GM12878 (cell line): ENCODE measurements around the gene PTPRJ. TPM values are rescaled to one million over a fixed set of nuclear protein-coding genes. Genes with fewer than 3 reads are reported as not detected.

Experiments used
- ATAC-seq: fragments of 200-7000 bp; cut with Tn5 transposase; 3 replicates; pipeline ENCODE4 v1.9.1; 2020; ENCODE audit warnings: mild to moderate bottlenecking, moderate library complexity
- BruUV-seq: library from RNA; stranded (reverse); fragments of 400-500 nt; replicated peaks from 2 replicates; lab custom pipeline; 2021; lab: Mats Ljungman, UMichigan
- CTCF ChIA-PET: fragments of 300-600 bp; sonication (Branson Sonifier 250); formaldehyde crosslinking; extraction: SDS; loops from one replicate; lab custom pipeline; 2021; ENCODE audit warnings: inconsistent platforms; lab: Yijun Ruan, JAX
- POLR2A ChIA-PET: fragments of 350-600 bp; formaldehyde crosslinking; extraction: SDS; loops from one replicate; lab custom pipeline; 2021; ENCODE audit warnings: inconsistent platforms; lab: Charles Lee
- RAD21 ChIA-PET: fragments of 300-600 bp; sonication (Branson Sonifier 250); formaldehyde crosslinking; loops from one replicate; lab custom pipeline; 2023; ENCODE audit warnings: antibody characterized with exemption; ENCODE audit not compliant: unreplicated experiment; lab: Charles Lee
- SMC1A ChIA-PET: fragments of 300-600 bp; sonication (Branson Sonifier 250); formaldehyde crosslinking; loops from one replicate; lab custom pipeline; 2023; ENCODE audit not compliant: unreplicated experiment, uncharacterized antibody; lab: Charles Lee
- DNase-seq: peaks from one replicate; pipeline ENCODE4 v3.0.0-alpha.2; 2011; ENCODE audit warnings: low read depth, low spot score
- FAIRE-seq: peaks from 3 replicates; lab custom pipeline; 2011; peaks lifted over from hg19 to GRCh38; lab: Jason Lieb, UNC
- H2AFZ ChIP-seq: 2 replicates; pipeline ENCODE4 v1.6.0; 2011; ENCODE audit warnings: low read depth, low read length, control low read depth; ENCODE audit not compliant: control insufficient read depth
- H3K27ac ChIP-seq: 2 replicates; pipeline ENCODE4 v1.5.1; 2011; ENCODE audit warnings: control low read depth; ENCODE audit not compliant: control insufficient read depth, insufficient read depth
- H3K27me3 ChIP-seq, 2 experiments: replicated peaks in 1 of 2; 2 replicates each; pipeline versions ENCODE4 v1.6.0 to v1.6.1; 2011; ENCODE audit warnings: low read length in 1 of 2; ENCODE audit not compliant: control insufficient read depth in 2 of 2, insufficient read depth in 2 of 2
- H3K36me3 ChIP-seq, 2 experiments: 2 replicates each; pipeline ENCODE4 v1.5.1; 2011; ENCODE audit warnings: low read length in 1 of 2; ENCODE audit not compliant: control insufficient read depth in 2 of 2, insufficient read depth in 2 of 2
- H3K4me1 ChIP-seq: 2 replicates; pipeline ENCODE4 v1.6.1; 2011; ENCODE audit warnings: mild to moderate bottlenecking, low read length, moderate library complexity, mixed read lengths; ENCODE audit not compliant: control insufficient read depth, insufficient read depth
- H3K4me2 ChIP-seq: 2 replicates; pipeline ENCODE4 v1.6.0; 2011; ENCODE audit warnings: control low read depth; ENCODE audit not compliant: control insufficient read depth, insufficient read depth
- H3K4me3 ChIP-seq: fragments of 200-600 bp; sonication (generic); 2 replicates; pipeline ENCODE4 v1.5.1; 2016
- H3K79me2 ChIP-seq: 2 replicates; pipeline ENCODE4 v1.6.0; 2011; ENCODE audit warnings: low read length; ENCODE audit not compliant: control insufficient read depth, insufficient read depth
- H3K9ac ChIP-seq: 2 replicates; pipeline ENCODE4 v1.8.0; 2011; ENCODE audit warnings: low read length, control low read depth, mixed read lengths; ENCODE audit not compliant: control insufficient read depth, insufficient read depth
- H3K9me3 ChIP-seq: replicated peaks from 3 replicates; pipeline ENCODE4 v1.5.1; 2011; ENCODE audit warnings: mild to moderate bottlenecking, low read length; ENCODE audit not compliant: control insufficient read depth, insufficient read depth
- H4K20me1 ChIP-seq: 2 replicates; pipeline ENCODE4 v1.6.0; 2011; ENCODE audit not compliant: control insufficient read depth, insufficient read depth
- FOXM1 ChIP-seq: IDR thresholded peaks from 2 replicates; pipeline ENCODE4 v1.6.1; 2012; ENCODE audit warnings: low read depth, mild to moderate bottlenecking, inconsistent platforms, low read length, moderate library complexity
- HCFC1 ChIP-seq: fragments of 150-350 bp; IDR thresholded peaks from 2 replicates; pipeline ENCODE4 v1.6.1; 2014; ENCODE audit warnings: low read length
- HDAC2 ChIP-seq: fragments of 200-600 bp; sonication (generic); IDR thresholded peaks from 2 replicates; pipeline ENCODE4 v1.6.1; 2017
- MYC ChIP-seq: IDR thresholded peaks from 2 replicates; pipeline ENCODE4 v1.6.1; 2011; ENCODE audit warnings: mild to moderate bottlenecking, low read length, moderate library complexity, inconsistent platforms; ENCODE audit not compliant: insufficient read depth, insufficient replicate concordance, insufficient read length, severe bottlenecking
- NBN ChIP-seq: fragments of 450-650 bp; IDR thresholded peaks from 2 replicates; pipeline ENCODE4 v1.6.1; 2016
- POLR2AphosphoS5 ChIP-seq: IDR thresholded peaks from 2 replicates; pipeline ENCODE4 v1.6.1; 2011; ENCODE audit warnings: mild to moderate bottlenecking, low read length, inconsistent platforms
- POU2F2 ChIP-seq: IDR thresholded peaks from 3 replicates; pipeline ENCODE4 v1.6.1; 2011; ENCODE audit warnings: low read depth, mild to moderate bottlenecking, low read length, borderline replicate concordance
- REST ChIP-seq: IDR thresholded peaks from 2 replicates; pipeline ENCODE4 v1.6.1; 2012; ENCODE audit warnings: mild to moderate bottlenecking, low read depth, low read length
- ZBTB40 ChIP-seq: fragments of 450-650 bp; IDR thresholded peaks from 2 replicates; pipeline ENCODE4 v1.6.1; 2016; ENCODE audit warnings: mild to moderate bottlenecking, moderate library complexity, borderline replicate concordance
- WGBS: methylation state at CpG from one replicate; pipeline ENCODE4 v1.1.6; 2016; ENCODE audit warnings: low lambda C conversion rate; ENCODE audit not compliant: insufficient replicate concordance, insufficient coverage; ENCODE audit errors: missing lambda C conversion rate; 5-methylcytosine and 5-hydroxymethylcytosine counted together
- in situ Hi-C: fragments of 300-500 bp; cut with MboI; formaldehyde crosslinking; loops from 9 replicates; pipeline ENCODE4 v1.14.3; 2018; ENCODE audit warnings: mixed read lengths
- intact Hi-C: fragments of 100-400 bp; cut with micrococcal nuclease; formaldehyde crosslinking; loops from one replicate; pipeline ENCODE4 v1.14.2; 2022; ENCODE audit not compliant: unreplicated experiment
- polyA plus RNA-seq, 11 experiments: library from polyadenylated mRNA; depleted of rRNA in 4 of 11; unstranded in 6 of 11; stranded (reverse) in 5 of 11; fragments of >200 nt; fragmentation: Nextera tagmentation in 4 of 11; fragmentation: Illumina TruSeq in 1 of 11; extraction: Ambion mirVana in 4 of 11; extraction: Trizol in 1 of 11; gene quantifications; 1 replicate in 1 of 11; 2 replicates in 10 of 11; pipeline versions ENCODE4 v1.2.1 to v1.2.3, GENCODE V29; 2011 to 2016; ENCODE audit warnings: inconsistent platforms in 2 of 11, missing spikeins in 2 of 11, low read depth in 1 of 11
- total RNA-seq, 4 experiments: library from RNA; depleted of rRNA in 3 of 4; stranded (reverse); fragments of >200 nt in 3 of 4; fragmentation: Illumina TruSeq in 1 of 4; extraction: Trizol in 1 of 4; gene quantifications; 2 replicates each; pipeline versions ENCODE4 v1.2.1 to v1.2.3, GENCODE V29; 2013 to 2021
- TF ChIP-seq, protein P1 (sequence below): fragments of 450-650 bp; IDR thresholded peaks from 2 replicates; pipeline ENCODE4 v1.6.1; 2018; ENCODE audit warnings: borderline replicate concordance, mild to moderate bottlenecking; ENCODE audit not compliant: partially characterized antibody
- TF ChIP-seq, protein P2 (sequence below): fragments of 450-650 bp; IDR thresholded peaks from 2 replicates; pipeline ENCODE4 v1.6.1; 2018; ENCODE audit warnings: mild to moderate bottlenecking, low read depth, moderate library complexity; ENCODE audit not compliant: partially characterized antibody

The PTPRJ gene
- total and polyA plus RNA-seq, 10 of the 15 experiments (the other 5 are each of a cell fraction or from before 2014, with no cell fraction given): 0.22 to 22.4 (median 7.4) TPM

- Histone ChIP-seq H4K20me1 (no peaks in the 10 kb centered on the region), H3K4me2 (no peak overlapping the region), H2AFZ (no peak overlapping the region), H3K9me3 (no peaks in the 10 kb centered on the region; the same call in 2 of the 3 replicates), H3K79me2 (no peaks in the 10 kb centered on the region; the same call in 1 of the 2 replicates), H3K27me3 (no peaks in the 10 kb centered on the region), H3K4me1 (peaks cover 19% of the 10 kb centered on the region), H3K36me3 (no peaks in the 10 kb centered on the region; a peak in 1 of 4 replicates), H3K9ac (no peak overlapping the region), H3K4me3 (no peak overlapping the region), H3K27ac (no peak overlapping the region)
- no peak for ATAC-seq
- no peak for DNase-seq
- intact Hi-C loops (no loop called here), in situ Hi-C loops (no loop called here)
- ChIA-PET POLR2A (no interaction called here), CTCF (no interaction called here), RAD21 (no interaction called here), SMC1A (interaction anchor here (0.7 kb wide), 1 partner anchor 17 kb away, joined by 3 read pairs; no protein-coding TSS in a partner anchor)
- WGBS: 34% methylated on average over 8 of the region's 8 CpGs
- no peak for FAIRE-seq
- BruUV-seq: no TSS peak
- TF ChIP-seq, protein P1, sequence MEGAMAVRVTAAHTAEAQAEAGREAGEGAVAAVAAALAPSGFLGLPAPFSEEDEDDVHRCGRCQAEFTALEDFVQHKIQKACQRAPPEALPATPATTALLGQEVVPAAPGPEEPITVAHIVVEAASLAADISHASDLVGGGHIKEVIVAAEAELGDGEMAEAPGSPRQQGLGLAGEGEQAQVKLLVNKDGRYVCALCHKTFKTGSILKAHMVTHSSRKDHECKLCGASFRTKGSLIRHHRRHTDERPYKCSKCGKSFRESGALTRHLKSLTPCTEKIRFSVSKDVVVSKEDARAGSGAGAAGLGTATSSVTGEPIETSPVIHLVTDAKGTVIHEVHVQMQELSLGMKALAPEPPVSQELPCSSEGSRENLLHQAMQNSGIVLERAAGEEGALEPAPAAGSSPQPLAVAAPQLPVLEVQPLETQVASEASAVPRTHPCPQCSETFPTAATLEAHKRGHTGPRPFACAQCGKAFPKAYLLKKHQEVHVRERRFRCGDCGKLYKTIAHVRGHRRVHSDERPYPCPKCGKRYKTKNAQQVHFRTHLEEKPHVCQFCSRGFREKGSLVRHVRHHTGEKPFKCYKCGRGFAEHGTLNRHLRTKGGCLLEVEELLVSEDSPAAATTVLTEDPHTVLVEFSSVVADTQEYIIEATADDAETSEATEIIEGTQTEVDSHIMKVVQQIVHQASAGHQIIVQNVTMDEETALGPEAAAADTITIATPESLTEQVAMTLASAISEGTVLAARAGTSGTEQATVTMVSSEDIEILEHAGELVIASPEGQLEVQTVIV: no peak
- TF ChIP-seq, protein P2, sequence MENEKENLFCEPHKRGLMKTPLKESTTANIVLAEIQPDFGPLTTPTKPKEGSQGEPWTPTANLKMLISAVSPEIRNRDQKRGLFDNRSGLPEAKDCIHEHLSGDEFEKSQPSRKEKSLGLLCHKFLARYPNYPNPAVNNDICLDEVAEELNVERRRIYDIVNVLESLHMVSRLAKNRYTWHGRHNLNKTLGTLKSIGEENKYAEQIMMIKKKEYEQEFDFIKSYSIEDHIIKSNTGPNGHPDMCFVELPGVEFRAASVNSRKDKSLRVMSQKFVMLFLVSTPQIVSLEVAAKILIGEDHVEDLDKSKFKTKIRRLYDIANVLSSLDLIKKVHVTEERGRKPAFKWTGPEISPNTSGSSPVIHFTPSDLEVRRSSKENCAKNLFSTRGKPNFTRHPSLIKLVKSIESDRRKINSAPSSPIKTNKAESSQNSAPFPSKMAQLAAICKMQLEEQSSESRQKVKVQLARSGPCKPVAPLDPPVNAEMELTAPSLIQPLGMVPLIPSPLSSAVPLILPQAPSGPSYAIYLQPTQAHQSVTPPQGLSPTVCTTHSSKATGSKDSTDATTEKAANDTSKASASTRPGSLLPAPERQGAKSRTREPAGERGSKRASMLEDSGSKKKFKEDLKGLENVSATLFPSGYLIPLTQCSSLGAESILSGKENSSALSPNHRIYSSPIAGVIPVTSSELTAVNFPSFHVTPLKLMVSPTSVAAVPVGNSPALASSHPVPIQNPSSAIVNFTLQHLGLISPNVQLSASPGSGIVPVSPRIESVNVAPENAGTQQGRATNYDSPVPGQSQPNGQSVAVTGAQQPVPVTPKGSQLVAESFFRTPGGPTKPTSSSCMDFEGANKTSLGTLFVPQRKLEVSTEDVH: no peak
- no peak for TF ChIP-seq FOXM1
- no peak for TF ChIP-seq POLR2AphosphoS5
- TF ChIP-seq HCFC1: no peak
- no peak for TF ChIP-seq POU2F2
- TF ChIP-seq NBN: no peak
- TF ChIP-seq REST: no peak
- no peak for TF ChIP-seq MYC
- TF ChIP-seq HDAC2: no peak
- TF ChIP-seq ZBTB40: no peak
Measured at GRCh38 chr11:48090174-48090573, 109.8 kb downstream of the PTPRJ start.
